GM12801 (cell line): ENCODE measurements around the gene KIF27.

Experiments used
- CTCF ChIP-seq: IDR thresholded peaks from one replicate; pipeline ENCODE4 v1.5.1; 2011; ENCODE audit warnings: control low read depth; ENCODE audit not compliant: insufficient read length; ENCODE audit errors: extremely low read depth

The KIF27 gene

GRCh38 chr9:83794051-83794450 lies 127.2 kb downstream of the KIF27 start:
- no peak for TF ChIP-seq CTCF

GRCh38 chr9:83792746-83793145 lies 128.5 kb downstream of the KIF27 start:
- no peak for TF ChIP-seq CTCF
